ENCODE results near the gene ADCY7. TPM values are rescaled to one million over a fixed set of nuclear protein-coding genes. Genes with fewer than 3 reads are reported as not detected.

Gene ADCY7
- total RNA-seq, 4 donors from 2014 or later: 12.7 to 23.5 (median 19.3) TPM

GRCh38 chr16:50351952-50352351 is 85.6 kb downstream of the ADCY7 start:
- H3K27me3 ChIP-seq: no peaks in the 10 kb centered on the region
- no peak overlapping the region for H3K4me3 ChIP-seq
- H3K9me3 ChIP-seq: no peaks in the 10 kb centered on the region
- no peak overlapping the region for H3K27ac ChIP-seq
- TF ChIP-seq EP300 (IDR thresholded peaks at IDR 0.05) (no peak), POLR2A (IDR thresholded peaks at IDR 0.05) (no peak), CTCF (IDR thresholded peaks at IDR 0.05) (no peak), POLR2AphosphoS5 (IDR thresholded peaks at IDR 0.05) (no peak)
- ATAC-seq: no peak
- peaks cover 3 to 15% (median 8%) of the 10 kb centered on the region in 3 donors for H3K4me1 ChIP-seq
- H3K36me3 ChIP-seq: peaks cover 6 to 61% of the 10 kb centered on the region in 2 donors
- WGBS, 2 donors (ENCODE audit: low coverage in 1 of 2): 94% methylated on average over 2 of the region's 2 CpGs; no CpG with 5 or more reads in 1 of the 2 donors

- H3K9me3 ChIP-seq: no peaks in the 10 kb centered on the region
- peaks cover 3 to 25% (median 8%) of the 10 kb centered on the region in 3 donors for H3K4me1 ChIP-seq
- TF ChIP-seq POLR2AphosphoS5 (IDR thresholded peaks at IDR 0.05) (peak; percentile 8), CTCF (IDR thresholded peaks at IDR 0.05) (no peak), POLR2A (IDR thresholded peaks at IDR 0.05) (no peak), EP300 (IDR thresholded peaks at IDR 0.05) (no peak)
- ATAC-seq: no peak
- peaks cover 6 to 60% of the 10 kb centered on the region in 2 donors for H3K36me3 ChIP-seq
- H3K4me3 ChIP-seq: no peak overlapping the region
- 28 to 36% methylated on average over 1 of the region's 1 CpG for WGBS, 2 donors (ENCODE audit: low coverage in 1 of 2)
- H3K27ac ChIP-seq: peak overlapping the region in 2 of 4 donors; percentile 32 to 55
- no peaks in the 10 kb centered on the region for H3K27me3 ChIP-seq
These were observed 87.7 kb downstream of the ADCY7 start for GRCh38 chr16:50354082-50354481.

GRCh38 chr16:50354629-50355456 is 88.5 kb downstream of the ADCY7 start:
- TF ChIP-seq POLR2A (IDR thresholded peaks at IDR 0.05) (no peak), CTCF (IDR thresholded peaks at IDR 0.05) (peak; percentile 55 to 71 (median 58))
- 68 to 71% methylated on average over 8 to 11 of the region's 11 CpGs for WGBS, 2 donors (ENCODE audit: low coverage in 1 of 2)
- ATAC-seq: no peak
- Histone ChIP-seq H3K9me3 (no peaks in the 10 kb centered on the region), H3K4me1 (peaks cover 6 to 32% (median 11%) of the 10 kb centered on the region in 3 donors), H3K36me3 (peaks cover 3 to 56% of the 10 kb centered on the region in 2 donors), H3K27ac (peak overlapping the region in 2 of 4 donors; percentile 32 to 55), H3K27me3 (no peaks in the 10 kb centered on the region), H3K4me3 (no peak overlapping the region)

GRCh38 chr16:50359626-50360025 is 93.3 kb downstream of the ADCY7 start:
- Histone ChIP-seq H3K36me3 (peaks cover 0 to 32% of the 10 kb centered on the region in 2 donors), H3K27ac (peak overlapping the region in 3 of 4 donors; percentile 23 to 78 (median 71)), H3K4me1 (peaks cover 13 to 61% (median 13%) of the 10 kb centered on the region in 3 donors), H3K9me3 (no peaks in the 10 kb centered on the region), H3K27me3 (no peaks in the 10 kb centered on the region), H3K4me3 (no peak overlapping the region)
- TF ChIP-seq POLR2A (IDR thresholded peaks at IDR 0.05) (no peak), CTCF (IDR thresholded peaks at IDR 0.05) (no peak), POLR2AphosphoS5 (IDR thresholded peaks at IDR 0.05) (no peak), EP300 (IDR thresholded peaks at IDR 0.05) (no peak)
- 58 to 60% methylated on average over 1 of the region's 1 CpG for WGBS, 2 donors (ENCODE audit: low coverage in 1 of 2)
- no peak for ATAC-seq

All from gastroesophageal sphincter (tissue), 4 donors.